Measurements from ENCODE around the gene SPARC. TPM values are rescaled to one million over a fixed set of nuclear protein-coding genes. Genes with fewer than 3 reads are reported as not detected.

SPARC gene
- total RNA-seq, 1 experiment from 2014 or later: 320 TPM

GRCh38 chr5:151677776-151678545, 8.8 kb downstream of the SPARC start:
- WGBS (ENCODE audit: extremely low coverage, insufficient read length, low lambda C conversion rate): no CpG with 5 or more reads among the region's 6 CpGs
- no peak overlapping the region for H4K91ac ChIP-seq (ENCODE audit: insufficient read length, low read depth, low read length)

More at GRCh38 chr5:151677776-151678545, 8.8 kb downstream of the SPARC start:
- Histone ChIP-seq H3T11ph (ENCODE audit: low read length) (no peak overlapping the region), H4K20me1 (ENCODE audit: control insufficient read depth, insufficient read depth, insufficient read length) (no peaks in the 10 kb centered on the region), H4K5ac (ENCODE audit: insufficient read length, low read depth, low read length) (no peak overlapping the region), H3K27ac (ENCODE audit: insufficient read length, low read depth, low read length) (no peak overlapping the region), H3K14ac (ENCODE audit: insufficient read depth, low read length) (no peak overlapping the region), H3K9me3 (ENCODE audit: control insufficient read depth, low read depth, low read length) (no peaks in the 10 kb centered on the region), H2BK120ac (ENCODE audit: low read depth, low read length, poor library complexity, severe bottlenecking) (no peak overlapping the region), H3K79me1 (ENCODE audit: insufficient read depth, low read depth, low read length, poor library complexity, severe bottlenecking) (no peaks in the 10 kb centered on the region), H3K79me2 (ENCODE audit: insufficient read depth, low read length) (no peaks in the 10 kb centered on the region), H3K27me3 (ENCODE audit: insufficient read depth, low read length) (no peaks in the 10 kb centered on the region), H2BK12ac (ENCODE audit: insufficient read length, low read depth, low read length) (no peak overlapping the region), H3K23me2 (ENCODE audit: insufficient read length, low read depth, low read length, poor library complexity, severe bottlenecking) (no peaks in the 10 kb centered on the region), H3K23ac (ENCODE audit: insufficient read length, low read depth, low read length) (no peak overlapping the region), H3K4ac (ENCODE audit: low read depth, low read length) (no peak overlapping the region), H3K56ac (ENCODE audit: insufficient read length, low read depth, low read length) (no peak overlapping the region), H2BK20ac (ENCODE audit: low read depth, low read length, poor library complexity, severe bottlenecking) (no peak overlapping the region), H3K9ac (ENCODE audit: extremely low read depth, insufficient read length, low read length) (no peak overlapping the region), H2AK5ac (ENCODE audit: insufficient read length, low read length) (no peak overlapping the region), H2BK5ac (ENCODE audit: insufficient read length, low read length) (no peak overlapping the region), H2AFZ (ENCODE audit: low read length) (no peak overlapping the region), H2BK15ac (ENCODE audit: low read depth, low read length) (no peak overlapping the region), H3K18ac (ENCODE audit: insufficient read length, low read depth, low read length) (no peak overlapping the region), H3K4me2 (ENCODE audit: insufficient read depth, insufficient read length, low read length) (no peak overlapping the region), H4K8ac (replicated peaks; ENCODE audit: insufficient read length, low read depth, low read length) (no peak overlapping the region), H3K4me1 (ENCODE audit: insufficient read depth, low read length) (peaks cover 11% of the 10 kb centered on the region; the same call in 1 of the 2 replicates)
- Mint-ChIP-seq H3K27ac (peak overlapping the region in 2 of 3 experiments; percentile 68 to 85; a peak in 4 of 7 replicates), H3K36me3 (ENCODE audit: insufficient read depth in 1 of 3, low read depth in 3 of 3) (peaks cover 16 to 30% (median 28%) of the 10 kb centered on the region in 3 experiments; a peak in 6 of 7 replicates), H3K27me3 (ENCODE audit: low read depth) (no peaks in the 10 kb centered on the region), H3K4me1 (peaks cover 43 to 46% of the 10 kb centered on the region in 2 experiments), H3K9me3 (no peaks in the 10 kb centered on the region), H3K4me3 (no peak overlapping the region)
- no peak for TF ChIP-seq CTCF (conservative IDR thresholded peaks at IDR 0.05)
- DNase-seq: no peak

Measured in H9 (cell line).